PC-3 (cell line): ENCODE measurements around the gene MATCAP1. TPM values are rescaled to one million over a fixed set of nuclear protein-coding genes. Genes with fewer than 3 reads are reported as not detected.

Experiments
- ATAC-seq: fragments of 200-7000 bp; cut with Tn5 transposase; 2 replicates; pipeline ENCODE4 v1.9.1; 2020; ENCODE audit warnings: mild to moderate bottlenecking, moderate library complexity
- BruUV-seq: library from RNA; stranded (reverse); fragments of 400-500 nt; replicated peaks from 2 replicates; lab custom pipeline; 2021; lab: Mats Ljungman, UMichigan
- CTCF ChIA-PET: fragments of 300-600 bp; sonication (Branson Sonifier 250); formaldehyde crosslinking; loops from one replicate; lab custom pipeline; 2022; ENCODE audit warnings: antibody characterized with exemption; lab: Charles Lee
- POLR2A ChIA-PET: fragments of 300-600 bp; sonication (Branson Sonifier 250); formaldehyde crosslinking; loops from one replicate; lab custom pipeline; 2022; ENCODE audit warnings: antibody characterized with exemption; ENCODE audit not compliant: unreplicated experiment; lab: Charles Lee
- DNase-seq: peaks from one replicate; pipeline ENCODE4 v3.0.0-alpha.2; 2015
- H2AFZ ChIP-seq: fragments of 300-600 bp; sonication (generic); 2 replicates; pipeline ENCODE4 v1.6.0; 2016; ENCODE audit warnings: antibody characterized with exemption, low read length
- H3F3A ChIP-seq: fragments of 300-600 bp; sonication (generic); one replicate; pipeline ENCODE4 v1.6.0; 2017; ENCODE audit warnings: antibody characterized with exemption, low read length, control low read depth, mild to moderate bottlenecking; ENCODE audit not compliant: unreplicated experiment
- H3K27ac ChIP-seq: fragments of 300-600 bp; sonication (generic); 2 replicates; pipeline ENCODE4 v1.5.1; 2016; ENCODE audit warnings: mild to moderate bottlenecking, low read length
- H3K27me3 ChIP-seq: fragments of 300-600 bp; sonication (generic); 2 replicates; pipeline ENCODE4 v1.6.1; 2016; ENCODE audit warnings: low read length, mixed read lengths
- H3K36me3 ChIP-seq: fragments of 300-600 bp; sonication (generic); 2 replicates; pipeline ENCODE4 v1.6.1; 2016; ENCODE audit warnings: low read depth, mixed run types, low read length, mixed read lengths
- H3K4me1 ChIP-seq: fragments of 300-600 bp; sonication (generic); 2 replicates; pipeline ENCODE4 v1.5.1; 2016; ENCODE audit warnings: low read length; ENCODE audit not compliant: insufficient read depth
- H3K4me2 ChIP-seq: fragments of 300-600 bp; sonication (generic); 2 replicates; pipeline ENCODE4 v1.6.0; 2016; ENCODE audit warnings: low read length
- H3K4me3 ChIP-seq: fragments of 300-600 bp; sonication (generic); 2 replicates; pipeline ENCODE4 v1.5.1; 2016; ENCODE audit warnings: mild to moderate bottlenecking, low read length, mixed read lengths
- H3K79me2 ChIP-seq: fragments of 300-600 bp; sonication (generic); 2 replicates; pipeline ENCODE4 v1.6.1; 2017; ENCODE audit warnings: low read length, mixed read lengths
- H3K9ac ChIP-seq: fragments of 300-600 bp; sonication (generic); 2 replicates; pipeline ENCODE4 v1.6.0; 2016; ENCODE audit warnings: mild to moderate bottlenecking, low read length
- H3K9me2 ChIP-seq: fragments of 300-600 bp; sonication (generic); replicated peaks from 2 replicates; pipeline ENCODE4 v1.6.1; 2016; ENCODE audit warnings: mixed run types, low read length, mixed read lengths
- H3K9me3 ChIP-seq: fragments of 300-600 bp; sonication (generic); 2 replicates; pipeline ENCODE4 v1.6.1; 2016; ENCODE audit warnings: low read length, mixed read lengths
- H4K20me1 ChIP-seq: fragments of 300-600 bp; sonication (generic); 2 replicates; pipeline ENCODE4 v1.6.1; 2016; ENCODE audit warnings: low read length, mixed read lengths
- EZH2 ChIP-seq: fragments of 300-600 bp; sonication (generic); IDR thresholded peaks from one replicate; pipeline ENCODE4 v1.6.1; 2017; ENCODE audit warnings: antibody characterized with exemption, mild to moderate bottlenecking, low read length; ENCODE audit not compliant: unreplicated experiment
- EZH2phosphoT487 ChIP-seq: fragments of 300-600 bp; sonication (generic); IDR thresholded peaks from 2 replicates; pipeline ENCODE4 v1.6.1; 2018; ENCODE audit warnings: mild to moderate bottlenecking, antibody characterized with exemption, low read length, borderline replicate concordance
- intact Hi-C: fragments of 100-400 bp; cut with micrococcal nuclease; formaldehyde crosslinking; loops from 2 replicates; pipeline ENCODE4 v1.9.0; 2023
- total RNA-seq: library from RNA; depleted of rRNA; stranded (reverse); fragments of >200 nt; gene quantifications from 2 replicates; pipeline ENCODE4 v1.2.3, GENCODE V29; 2014
- TF ChIP-seq, protein P1 (sequence below): fragments of 300-600 bp; sonication (generic); conservative IDR thresholded peaks from 2 replicates; pipeline ENCODE4 v1.5.1; 2017; ENCODE audit warnings: antibody characterized with exemption, low read depth, mild to moderate bottlenecking, low read length

The MATCAP1 gene
- total RNA-seq, 1 experiment from 2014 or later = 29.6 TPM

GRCh38 chr16:67216612-67217490 lies 33.1 kb upstream of the MATCAP1 start:
- intact Hi-C loops = no loop called here
- no peaks in the 10 kb centered on the region for H3K79me2 ChIP-seq
- BruUV-seq = no TSS peak
- peaks cover 10% of the 10 kb centered on the region for H3K4me1 ChIP-seq
- H3K4me3 ChIP-seq = no peak overlapping the region
- no peak for DNase-seq
- no peaks in the 10 kb centered on the region for H3K27me3 ChIP-seq
- no peak overlapping the region for H2AFZ ChIP-seq
- peaks cover 3% of the 10 kb centered on the region for H3F3A ChIP-seq
- no peak overlapping the region for H3K9ac ChIP-seq
- TF ChIP-seq, protein P1, sequence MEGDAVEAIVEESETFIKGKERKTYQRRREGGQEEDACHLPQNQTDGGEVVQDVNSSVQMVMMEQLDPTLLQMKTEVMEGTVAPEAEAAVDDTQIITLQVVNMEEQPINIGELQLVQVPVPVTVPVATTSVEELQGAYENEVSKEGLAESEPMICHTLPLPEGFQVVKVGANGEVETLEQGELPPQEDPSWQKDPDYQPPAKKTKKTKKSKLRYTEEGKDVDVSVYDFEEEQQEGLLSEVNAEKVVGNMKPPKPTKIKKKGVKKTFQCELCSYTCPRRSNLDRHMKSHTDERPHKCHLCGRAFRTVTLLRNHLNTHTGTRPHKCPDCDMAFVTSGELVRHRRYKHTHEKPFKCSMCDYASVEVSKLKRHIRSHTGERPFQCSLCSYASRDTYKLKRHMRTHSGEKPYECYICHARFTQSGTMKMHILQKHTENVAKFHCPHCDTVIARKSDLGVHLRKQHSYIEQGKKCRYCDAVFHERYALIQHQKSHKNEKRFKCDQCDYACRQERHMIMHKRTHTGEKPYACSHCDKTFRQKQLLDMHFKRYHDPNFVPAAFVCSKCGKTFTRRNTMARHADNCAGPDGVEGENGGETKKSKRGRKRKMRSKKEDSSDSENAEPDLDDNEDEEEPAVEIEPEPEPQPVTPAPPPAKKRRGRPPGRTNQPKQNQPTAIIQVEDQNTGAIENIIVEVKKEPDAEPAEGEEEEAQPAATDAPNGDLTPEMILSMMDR = no peak
- TF ChIP-seq EZH2phosphoT487 = no peak
- TF ChIP-seq EZH2 = no peak
- no peaks in the 10 kb centered on the region for H3K36me3 ChIP-seq
- ChIA-PET POLR2A (no interaction called here), CTCF (no interaction called here)
- no peaks in the 10 kb centered on the region for H3K9me3 ChIP-seq
- no peak overlapping the region for H3K4me2 ChIP-seq
- H4K20me1 ChIP-seq = no peaks in the 10 kb centered on the region
- no peaks in the 10 kb centered on the region for H3K9me2 ChIP-seq
- no peak overlapping the region for H3K27ac ChIP-seq
- ATAC-seq = no peak

DNA sequence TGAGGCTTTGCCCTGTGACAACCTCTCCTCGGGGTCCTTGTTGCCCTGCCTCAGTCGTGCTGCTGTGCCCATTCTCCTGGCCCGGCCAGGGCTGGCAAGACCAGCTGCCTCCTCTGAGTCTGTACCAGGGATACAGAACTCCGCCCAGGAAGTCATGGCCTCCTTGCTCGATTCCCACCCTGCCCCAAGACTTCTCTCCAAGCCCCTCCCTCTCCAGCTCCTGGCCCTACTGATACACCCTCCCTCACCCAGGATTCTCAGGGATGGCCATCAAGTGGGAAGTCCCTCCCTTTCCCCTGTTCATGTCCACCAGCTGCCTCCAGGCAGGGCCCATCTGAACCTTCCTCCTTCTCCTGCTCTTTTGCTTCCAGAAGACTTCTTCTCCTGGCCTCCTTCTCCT lies 31.9 kb upstream of the MATCAP1 start:
- CTCF ChIA-PET = no interaction called here
- Histone ChIP-seq H3K79me2 (no peaks in the 10 kb centered on the region), H2AFZ (no peak overlapping the region), H4K20me1 (no peaks in the 10 kb centered on the region), H3K4me1 (peaks cover 10% of the 10 kb centered on the region), H3K27me3 (no peaks in the 10 kb centered on the region), H3F3A (peaks cover 3% of the 10 kb centered on the region), H3K9me3 (no peaks in the 10 kb centered on the region), H3K9me2 (no peaks in the 10 kb centered on the region), H3K9ac (no peak overlapping the region), H3K27ac (no peak overlapping the region), H3K36me3 (no peaks in the 10 kb centered on the region), H3K4me3 (no peak overlapping the region), H3K4me2 (no peak overlapping the region)
- ATAC-seq = no peak
- no TSS peak for BruUV-seq
- intact Hi-C loops = no loop called here
- POLR2A ChIA-PET = no interaction called here
- TF ChIP-seq EZH2phosphoT487 (no peak), EZH2 (no peak)
- TF ChIP-seq, protein P1 = no peak
- no peak for DNase-seq
